ENCODE data around the gene KHSRP. TPM values are rescaled to one million over a fixed set of nuclear protein-coding genes. Genes with fewer than 3 reads are reported as not detected.
A peak's percentile ranks its signal among the peaks of the same experiment; 100 is the strongest.
"Not testable (repeated sequence)": the region's sequence is repeated elsewhere in the genome, so short reads cannot be mapped to it uniquely, and the experiment has no call there.

KHSRP gene
- total RNA-seq, 1 donor from 2014 or later: 136 TPM

DNA sequence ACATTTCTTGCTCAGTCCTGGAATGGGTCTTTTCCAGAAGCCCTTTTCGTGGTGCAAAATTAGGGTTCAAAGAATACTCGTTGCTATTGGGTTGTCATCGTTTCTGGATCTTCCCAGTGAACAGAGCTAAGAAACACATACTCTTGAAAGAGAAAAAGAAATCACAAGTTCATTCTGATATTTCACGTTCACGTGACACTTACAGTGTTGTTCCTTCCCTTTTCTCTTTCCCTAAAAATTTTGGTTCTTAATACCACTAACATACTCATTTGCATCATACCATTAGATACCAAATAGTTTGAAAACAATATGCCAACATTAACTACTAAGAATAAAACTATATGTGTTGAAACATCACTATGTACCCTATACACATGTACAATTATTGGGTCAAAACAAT is 18.2 kb downstream of the KHSRP start:
- Histone ChIP-seq H3K79me2 (ENCODE audit: low read depth) (no peaks in the 10 kb centered on the region), H3K9me3 (ENCODE audit: low read depth) (no peaks in the 10 kb centered on the region), H3K27ac (no peak overlapping the region), H3K4me1 (no peaks in the 10 kb centered on the region), H3K9ac (no peak overlapping the region), H4K20me1 (ENCODE audit: low read depth) (peaks cover under 1% of the 10 kb centered on the region), H3K4me2 (no peak overlapping the region), H3F3A (ENCODE audit: low read depth) (no peaks in the 10 kb centered on the region), H3K36me3 (no peaks in the 10 kb centered on the region), H3K27me3 (no peaks in the 10 kb centered on the region), H2AFZ (replicated peaks) (no peak overlapping the region), H3K4me3 (no peak overlapping the region)
- Mint-ChIP-seq H3K9me3 (no peaks in the 10 kb centered on the region), H3K36me3 (no peaks in the 10 kb centered on the region), H3K27me3 (ENCODE audit: insufficient read depth, low read depth) (peaks cover 10% of the 10 kb centered on the region), H3K4me1 (peaks cover 20% of the 10 kb centered on the region), H3K27ac (peak overlapping the region; percentile 29), H3K4me3 (no peak overlapping the region)
- DNase-seq (ENCODE audit: low spot score): no peak
- TF ChIP-seq EZH2phosphoT487 (IDR thresholded peaks at IDR 0.05): no peak
- TF ChIP-seq CTCF (IDR thresholded peaks at IDR 0.05): no peak
- TF ChIP-seq EZH2 (IDR thresholded peaks at IDR 0.05): no peak

DNA sequence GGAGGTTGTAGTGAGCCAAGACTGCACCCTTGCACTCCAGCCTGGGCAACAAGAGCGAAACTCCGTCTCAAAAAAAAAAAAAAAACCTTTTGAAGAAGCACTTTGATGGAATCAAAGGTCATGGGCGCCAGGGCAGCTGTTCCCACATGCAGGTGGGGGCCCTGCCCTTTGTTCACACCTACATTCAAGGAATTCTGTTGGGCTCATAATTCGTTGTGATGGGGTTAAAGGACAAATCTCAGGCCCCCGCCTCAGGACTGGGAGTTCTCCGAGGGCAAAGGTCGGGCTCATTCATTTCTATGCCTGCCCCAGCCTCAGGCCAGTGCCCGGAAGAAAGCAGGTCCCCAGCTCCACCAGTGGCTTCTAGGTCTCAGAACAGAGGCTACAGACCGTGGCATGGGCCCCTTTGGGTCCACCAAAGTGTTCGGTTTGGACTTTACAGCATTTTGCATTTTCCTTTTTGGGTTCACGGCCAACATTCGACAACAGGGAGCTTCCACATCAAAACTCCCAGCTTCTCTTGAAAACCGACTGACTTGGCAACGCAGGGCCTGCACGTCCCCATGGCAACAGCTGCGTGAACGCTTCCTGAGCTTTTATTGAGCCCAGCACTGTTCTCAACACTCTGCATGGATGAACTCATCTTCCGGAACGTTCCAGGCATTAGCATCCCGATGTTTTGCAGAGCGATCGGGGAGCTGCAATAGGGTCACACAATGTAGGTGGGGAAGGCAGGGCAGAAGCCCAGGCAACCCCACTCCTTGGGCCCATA is 21.6 kb downstream of the KHSRP start:
- no peak overlapping the region for H3K9ac ChIP-seq
- Mint-ChIP-seq H3K9me3 (no peaks in the 10 kb centered on the region), H3K36me3 (no peaks in the 10 kb centered on the region), H3K27me3 (ENCODE audit: insufficient read depth, low read depth) (peaks cover 9% of the 10 kb centered on the region), H3K4me1 (peaks cover 20% of the 10 kb centered on the region), H3K27ac (peak overlapping the region; percentile 94), H3K4me3 (peak overlapping the region; percentile 55)
- DNase-seq (ENCODE audit: low spot score): peak; percentile 23
- H3K4me2 ChIP-seq: no peak overlapping the region
- H2AFZ ChIP-seq (replicated peaks): no peak overlapping the region
- H3K27me3 ChIP-seq: no peaks in the 10 kb centered on the region
- H3K9me3 ChIP-seq (ENCODE audit: low read depth): no peaks in the 10 kb centered on the region
- TF ChIP-seq CTCF (IDR thresholded peaks at IDR 0.05) (no peak), EZH2phosphoT487 (IDR thresholded peaks at IDR 0.05) (no peak), EZH2 (IDR thresholded peaks at IDR 0.05) (no peak)
- no peaks in the 10 kb centered on the region for H3F3A ChIP-seq (ENCODE audit: low read depth)
- H4K20me1 ChIP-seq (ENCODE audit: low read depth): no peaks in the 10 kb centered on the region
- no peaks in the 10 kb centered on the region for H3K36me3 ChIP-seq
- no peak overlapping the region for H3K27ac ChIP-seq
- no peaks in the 10 kb centered on the region for H3K79me2 ChIP-seq (ENCODE audit: low read depth)
- no peak overlapping the region for H3K4me3 ChIP-seq
- no peaks in the 10 kb centered on the region for H3K4me1 ChIP-seq

DNA sequence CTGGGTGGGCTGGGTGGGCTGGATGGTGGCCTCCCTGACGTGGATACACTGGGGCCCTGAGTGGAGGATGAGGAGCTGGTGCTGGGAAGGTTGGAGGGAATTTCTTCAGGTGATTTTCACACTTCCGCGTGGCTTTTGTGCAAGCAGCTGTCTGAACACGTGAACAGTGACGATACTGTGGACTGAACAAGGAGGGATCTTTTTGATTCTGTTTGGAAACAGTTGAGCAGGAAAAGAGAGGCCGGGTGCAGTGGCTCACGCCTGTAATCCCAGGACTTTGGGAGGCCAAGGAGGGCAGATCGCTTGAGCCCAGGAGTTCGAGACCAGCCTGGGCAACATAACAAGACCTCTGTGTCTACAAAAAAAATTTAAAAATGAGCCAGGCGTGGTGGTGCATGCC is 22.6 kb downstream of the KHSRP start:
- H3K79me2 ChIP-seq (ENCODE audit: low read depth): no peaks in the 10 kb centered on the region
- Mint-ChIP-seq H3K9me3 (no peaks in the 10 kb centered on the region), H3K27ac (peak overlapping the region; percentile 94), H3K36me3 (no peaks in the 10 kb centered on the region), H3K4me1 (peaks cover 20% of the 10 kb centered on the region), H3K27me3 (ENCODE audit: insufficient read depth, low read depth) (peaks cover 9% of the 10 kb centered on the region), H3K4me3 (peak overlapping the region; percentile 42)
- no peak overlapping the region for H3K4me2 ChIP-seq
- no peaks in the 10 kb centered on the region for H3F3A ChIP-seq (ENCODE audit: low read depth)
- no peak overlapping the region for H3K9ac ChIP-seq
- H4K20me1 ChIP-seq (ENCODE audit: low read depth): no peaks in the 10 kb centered on the region
- no peak overlapping the region for H3K4me3 ChIP-seq
- DNase-seq (ENCODE audit: low spot score): no peak
- TF ChIP-seq EZH2phosphoT487 (IDR thresholded peaks at IDR 0.05) (no peak), CTCF (IDR thresholded peaks at IDR 0.05) (no peak), EZH2 (IDR thresholded peaks at IDR 0.05) (no peak)
- no peaks in the 10 kb centered on the region for H3K9me3 ChIP-seq (ENCODE audit: low read depth)
- H2AFZ ChIP-seq (replicated peaks): no peak overlapping the region
- H3K36me3 ChIP-seq: no peaks in the 10 kb centered on the region
- H3K27ac ChIP-seq: no peak overlapping the region
- no peaks in the 10 kb centered on the region for H3K4me1 ChIP-seq
- H3K27me3 ChIP-seq: no peaks in the 10 kb centered on the region

DNA sequence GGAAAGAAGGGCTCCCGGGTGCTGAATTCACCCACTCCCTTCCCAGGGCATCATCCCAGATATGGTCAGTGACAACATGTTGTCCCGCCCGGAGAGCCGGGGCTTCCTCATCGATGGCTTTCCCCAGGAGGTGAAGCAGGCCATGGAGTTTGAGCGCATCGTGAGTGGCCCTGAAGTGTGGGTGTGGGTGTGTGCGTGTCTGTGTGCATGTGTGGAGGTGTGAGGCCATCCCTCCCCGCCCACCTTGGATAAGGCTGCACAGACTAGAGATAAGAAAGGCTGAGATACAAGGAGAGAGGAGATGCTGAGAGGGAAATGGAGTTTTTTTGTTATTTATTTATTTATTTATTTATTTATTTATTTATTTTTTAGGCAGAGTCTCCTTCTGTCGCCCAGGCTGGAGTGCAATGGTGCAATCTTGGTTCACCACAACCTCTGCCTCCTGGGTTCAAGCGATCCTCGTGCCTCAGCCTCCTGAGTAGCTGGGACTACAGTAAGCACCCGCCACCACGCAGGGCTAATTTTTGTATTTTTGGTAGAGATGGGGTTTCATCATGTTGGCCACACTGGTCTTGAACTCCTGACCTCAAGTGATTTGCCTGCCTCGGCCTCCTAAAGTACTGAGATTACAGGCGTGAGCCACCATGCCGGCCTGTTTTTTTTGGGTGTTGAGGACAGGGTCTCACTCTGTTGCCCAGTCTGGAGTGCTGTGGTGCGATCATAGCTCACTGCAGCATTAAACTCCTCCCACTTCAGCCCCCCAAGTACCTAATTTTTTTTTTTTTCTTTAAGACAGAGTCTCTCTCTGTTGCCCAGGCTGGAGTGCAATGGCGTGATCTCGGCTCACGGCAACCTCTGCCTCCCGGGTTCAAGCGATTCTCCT is 24.3 kb downstream of the KHSRP start:
- not testable (repeated sequence) for H3K36me3 Mint-ChIP-seq; H3K79me2 ChIP-seq (ENCODE audit: low read depth); H3K4me1 ChIP-seq; H2AFZ ChIP-seq (replicated peaks); H3K4me3 Mint-ChIP-seq; H3K9me3 Mint-ChIP-seq; H3K4me2 ChIP-seq; H4K20me1 ChIP-seq (ENCODE audit: low read depth); H3K27ac ChIP-seq; H3K9ac ChIP-seq; H3K9me3 ChIP-seq (ENCODE audit: low read depth); H3K27me3 Mint-ChIP-seq (ENCODE audit: insufficient read depth, low read depth); H3F3A ChIP-seq (ENCODE audit: low read depth); H3K27me3 ChIP-seq; H3K4me3 ChIP-seq; H3K36me3 ChIP-seq; DNase-seq (ENCODE audit: low spot score)
- Mint-ChIP-seq H3K27ac (peak overlapping the region; percentile 98), H3K4me1 (peaks cover 20% of the 10 kb centered on the region)
